ENCODE data around the gene GPC1.

DNA sequence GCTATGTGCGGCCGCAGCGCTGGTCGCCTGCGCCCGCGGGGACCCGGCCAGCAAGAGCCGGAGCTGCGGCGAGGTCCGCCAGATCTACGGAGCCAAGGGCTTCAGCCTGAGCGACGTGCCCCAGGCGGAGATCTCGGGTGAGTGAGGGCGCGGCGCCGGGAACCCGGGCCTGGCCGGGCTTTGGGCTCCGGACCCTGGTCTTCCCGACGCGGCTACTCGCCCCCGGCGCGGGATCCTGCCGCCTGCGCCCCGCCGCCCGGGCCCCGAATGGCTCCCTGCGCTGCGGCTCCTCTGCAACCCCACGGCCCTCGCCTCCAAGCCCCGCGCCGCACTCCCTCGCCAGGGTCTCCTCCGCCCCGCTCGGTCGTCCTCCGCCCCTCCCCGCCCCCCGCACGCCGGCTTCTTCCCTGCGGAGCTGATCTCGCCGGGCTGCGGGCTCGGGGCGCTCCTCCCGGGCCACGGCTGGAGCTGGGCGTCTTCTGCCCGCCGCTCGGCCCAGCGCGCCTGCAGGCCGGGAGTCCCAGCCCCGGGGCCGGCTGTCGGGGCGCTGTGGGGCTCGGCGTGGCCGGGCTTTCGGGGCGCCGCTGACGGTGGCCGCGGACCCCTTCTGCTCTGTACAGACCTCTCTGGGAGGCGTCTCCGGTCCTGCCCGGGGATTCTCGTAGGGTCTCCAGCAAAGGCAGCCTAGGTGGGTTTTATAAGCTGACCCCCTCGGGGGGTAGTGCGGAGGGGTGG, 652 bp downstream of the GPC1 start:
- TF ChIP-seq CTCF (conservative IDR thresholded peaks at IDR 0.05) (no peak), ZFX (IDR thresholded peaks at IDR 0.05) (0 out of 2 replicates have a peak, but pooled peaks have one; percentile 34)

Measured in C4-2B (cell line).